Activated CD8-positive, alpha-beta memory T cell treated with anti-CD3 and anti-CD28 coated beads, Interleukin-2, amount 50 U/mL, for 24 hours (primary cell): ENCODE results near the gene SLC4A1.
A peak's percentile ranks its signal among the peaks of the same experiment; 100 is the strongest.

Experiments used
- DNase-seq: peaks from one replicate; pipeline ENCODE4 v3.0.0-alpha.2; 2020; ENCODE audit errors: extremely low read depth

Gene SLC4A1

GRCh38 chr17:44206825-44207155 is 61.1 kb downstream of the SLC4A1 start:
- no peak for DNase-seq

GRCh38 chr17:44205962-44206824 is 61.7 kb downstream of the SLC4A1 start:
- no peak for DNase-seq

GRCh38 chr17:44204441-44204882 is 63.5 kb downstream of the SLC4A1 start:
- no peak for DNase-seq

- DNase-seq: no peak
Observed at GRCh38 chr17:44203731-44204440, 64.0 kb downstream of the SLC4A1 start.

- DNase-seq: no peak
Observed at GRCh38 chr17:44202756-44203155, 65.2 kb downstream of the SLC4A1 start.

- no peak for DNase-seq
Observed at GRCh38 chr17:44200478-44201155, 67.3 kb downstream of the SLC4A1 start.

GRCh38 chr17:44199553-44200477 is 68.1 kb downstream of the SLC4A1 start, which contains the start of gene ATXN7L3:
Gene ATXN7L3, minus strand, starts transcription at chr17:44199884. Its CDS starts 1,814 bp downstream, at chr17:44198070.
- peak; percentile 99 for DNase-seq

- DNase-seq: no peak
Observed at GRCh38 chr17:44198721-44199552, 69.0 kb downstream of the SLC4A1 start.
